ENCODE results near the gene RIT1. TPM values are rescaled to one million over a fixed set of nuclear protein-coding genes. Genes with fewer than 3 reads are reported as not detected.

RIT1 gene
- total and polyA plus RNA-seq, 2 of the 13 experiments (the other 11 are each of a cell fraction or from before 2014, with no cell fraction given), result 12.2 to 32.2 TPM

DNA sequence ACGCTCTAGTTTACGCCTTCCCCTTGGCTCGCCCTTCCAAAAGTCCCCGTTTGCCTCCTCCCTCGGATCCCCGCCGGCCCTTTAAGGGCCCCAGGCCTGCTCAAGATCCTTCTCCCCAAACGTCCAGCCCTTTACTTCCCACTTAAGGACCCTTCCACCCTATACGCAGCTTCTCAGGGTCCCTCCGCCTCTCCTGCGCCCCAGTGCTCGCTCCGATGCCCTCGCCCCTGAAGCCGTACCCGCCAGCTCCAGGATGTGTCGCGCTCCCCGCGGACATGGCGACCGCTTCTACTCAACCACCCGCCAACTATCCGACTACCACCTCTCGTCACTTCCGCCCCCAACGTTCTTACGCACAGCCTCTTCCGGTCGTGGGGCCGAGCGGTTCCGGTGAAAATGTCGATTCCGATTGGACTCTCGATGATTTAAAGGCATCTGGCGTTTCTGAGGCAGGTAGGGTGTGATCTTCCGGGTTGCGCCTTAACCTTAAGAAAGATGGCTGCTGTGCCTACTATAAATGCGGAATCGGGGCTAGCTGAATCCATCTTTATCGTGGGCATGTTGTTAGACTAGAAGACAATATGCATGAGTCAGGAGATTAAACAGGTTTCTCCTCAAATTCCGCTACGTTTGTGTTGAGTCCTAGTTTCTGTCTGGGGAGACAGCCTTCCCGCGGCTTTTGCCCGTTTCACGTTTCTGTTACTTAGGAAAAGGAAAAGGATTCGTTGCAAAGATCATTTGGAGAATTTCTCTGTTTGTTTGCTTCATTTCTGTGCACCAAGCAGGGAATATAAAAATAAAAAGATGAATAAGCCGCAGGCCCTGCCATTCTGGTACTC lies 23.2 kb upstream of the RIT1 start, which contains the start of gene KHDC4:
TSS of gene KHDC4 (minus strand) at position 317 of the 839 bp plus-strand sequence. CDS start at position 277, 40 bp downstream.
- intact Hi-C loops (cut with micrococcal nuclease; ENCODE audit: unreplicated experiment), result no loop called here
- H3K4me1 ChIP-seq (ENCODE audit: insufficient read depth, low read length), result peaks cover 56% of the 10 kb centered on the region
- no peaks in the 10 kb centered on the region for H3K9me3 ChIP-seq (ENCODE audit: low read length)
- peaks cover 26% of the 10 kb centered on the region; the same call in 1 of the 2 replicates for H4K20me1 ChIP-seq (ENCODE audit: insufficient read depth, low read length)
- ChIA-PET CTCF (ENCODE audit: low intra/inter-chr PET ratio, low total read pairs) (no interaction called here), POLR2A (interaction anchor here (0.5 to 3.5 kb wide), 31 partner anchors 8 to 1714 kb away, joined by 3 to 55 read pairs (median 4); partner anchors contain the start of genes ARHGEF2, LAMTOR2, PMF1 and UBAP2L)
- H2AFZ ChIP-seq (ENCODE audit: low read length), result peak within 1 kb of the TSS; percentile 87
- under 1% methylated on average over 50 of the region's 50 CpGs for WGBS (ENCODE audit: low lambda C conversion rate)
- peak; percentile 95 for ATAC-seq
- peak; percentile 99 for FAIRE-seq
- H3K79me2 ChIP-seq (ENCODE audit: insufficient read depth, low read length), result peaks cover 46% of the 10 kb centered on the region
- peaks cover 3 to 29% of the 10 kb centered on the region in 2 experiments; a peak in 4 of 5 replicates for H3K36me3 ChIP-seq (replicated peaks in 1 of 2; ENCODE audit: control insufficient read depth in 1 of 2, insufficient read depth in 2 of 2, low read length in 2 of 2)
- in situ Hi-C loops (cut with HindIII; ENCODE audit: extremely low pct_ligation_motif_present, low pct_unique_long_range_greater_than_20kb), result loop anchor here (10.0 kb wide), 1 partner anchor 50 kb away; no protein-coding TSS in a partner anchor
- peak within 1 kb of the TSS; percentile 95 for H3K4me2 ChIP-seq (ENCODE audit: low read depth, low read length)
- BruUV-seq (replicated peaks), result no TSS peak
- no peaks in the 10 kb centered on the region; a peak in 1 of 5 replicates for H3K27me3 ChIP-seq (ENCODE audit: control insufficient read depth in 1 of 2, insufficient read depth in 2 of 2, low read length in 2 of 2)
- peak within 1 kb of the TSS; percentile 83 to 98 (median 97) for H3K4me3 ChIP-seq (replicated peaks in 1 of 3; ENCODE audit: insufficient read depth in 1 of 3, low read depth in 2 of 3, low read length in 3 of 3)
- H3K27ac ChIP-seq (ENCODE audit: extremely low read length, insufficient read depth, low read length), result peak within 1 kb of the TSS; percentile 96
- peak; percentile 98 for DNase-seq (ENCODE audit: low spot score)
- peak within 1 kb of the TSS; percentile 92 for H3K9ac ChIP-seq (ENCODE audit: insufficient read depth, low read depth, low read length)
- TF ChIP-seq ASH2L (IDR thresholded peaks at IDR 0.05; ENCODE audit: insufficient read length, low read depth, low read length), result peak; percentile 88
- peak; percentile 75 for TF ChIP-seq ETV6 (CRISPR knock-in tag; conservative IDR thresholded peaks at IDR 0.05)
- TF ChIP-seq RAD21 (CRISPR knock-in tag; IDR thresholded peaks at IDR 0.05), result peak; percentile 34; the same call in 1 of the 2 replicates
- no peak for TF ChIP-seq NPAS2 (CRISPR knock-in tag; IDR thresholded peaks at IDR 0.05; ENCODE audit: borderline replicate concordance)
- TF ChIP-seq ZNF749 (CRISPR knock-in tag; IDR thresholded peaks at IDR 0.05; ENCODE audit: borderline replicate concordance), result no peak
- peak; percentile 71 for TF ChIP-seq HCFC1 (IDR thresholded peaks at IDR 0.05; ENCODE audit: low read depth, low read length)
- peak; percentile 62 for TF ChIP-seq MED1 (CRISPR knock-in tag; IDR thresholded peaks at IDR 0.05)
- TF ChIP-seq THAP11 (CRISPR knock-in tag; IDR thresholded peaks at IDR 0.05), result peak; percentile 97
- 0 out of 2 replicates have a peak, but pooled peaks have one; percentile 42 for TF ChIP-seq ZNF446 (CRISPR knock-in tag; IDR thresholded peaks at IDR 0.05)
- TF ChIP-seq ZBTB38 (CRISPR knock-in tag; IDR thresholded peaks at IDR 0.05), result peak; percentile 85
- no peak for TF ChIP-seq ZNF207 (IDR thresholded peaks at IDR 0.05; ENCODE audit: borderline replicate concordance)
- TF ChIP-seq MAFF (IDR thresholded peaks at IDR 0.05; ENCODE audit: low read depth, low read length), result peak; percentile 40
- TF ChIP-seq SSRP1 (CRISPR knock-in tag; IDR thresholded peaks at IDR 0.05), result no peak
- TF ChIP-seq, protein P1, sequence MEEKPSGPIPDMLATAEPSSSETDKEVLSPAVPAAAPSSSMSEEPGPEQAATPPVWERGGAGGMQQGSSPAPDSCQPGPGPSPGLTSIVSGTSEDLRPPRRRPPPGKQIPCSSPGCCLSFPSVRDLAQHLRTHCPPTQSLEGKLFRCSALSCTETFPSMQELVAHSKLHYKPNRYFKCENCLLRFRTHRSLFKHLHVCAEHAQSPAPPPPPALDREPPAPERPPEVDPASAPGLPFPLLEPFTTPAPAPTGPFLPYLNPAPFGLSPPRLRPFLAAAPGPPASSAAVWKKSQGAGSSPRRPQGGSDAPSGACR (CRISPR knock-in tag; IDR thresholded peaks at IDR 0.05), result peak; percentile 57; the same call in 1 of the 2 replicates
- peak; percentile 96 for TF ChIP-seq KAT8 (CRISPR knock-in tag; IDR thresholded peaks at IDR 0.05)
- TF ChIP-seq, protein P2, sequence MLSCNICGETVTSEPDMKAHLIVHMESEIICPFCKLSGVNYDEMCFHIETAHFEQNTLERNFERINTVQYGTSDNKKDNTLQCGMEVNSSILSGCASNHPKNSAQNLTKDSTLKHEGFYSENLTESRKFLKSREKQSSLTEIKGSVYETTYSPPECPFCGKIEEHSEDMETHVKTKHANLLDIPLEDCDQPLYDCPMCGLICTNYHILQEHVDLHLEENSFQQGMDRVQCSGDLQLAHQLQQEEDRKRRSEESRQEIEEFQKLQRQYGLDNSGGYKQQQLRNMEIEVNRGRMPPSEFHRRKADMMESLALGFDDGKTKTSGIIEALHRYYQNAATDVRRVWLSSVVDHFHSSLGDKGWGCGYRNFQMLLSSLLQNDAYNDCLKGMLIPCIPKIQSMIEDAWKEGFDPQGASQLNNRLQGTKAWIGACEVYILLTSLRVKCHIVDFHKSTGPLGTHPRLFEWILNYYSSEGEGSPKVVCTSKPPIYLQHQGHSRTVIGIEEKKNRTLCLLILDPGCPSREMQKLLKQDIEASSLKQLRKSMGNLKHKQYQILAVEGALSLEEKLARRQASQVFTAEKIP (CRISPR knock-in tag; IDR thresholded peaks at IDR 0.05; ENCODE audit: borderline replicate concordance), result no peak
- TF ChIP-seq MTF1 (CRISPR knock-in tag; IDR thresholded peaks at IDR 0.05), result no peak
- TF ChIP-seq KAT7 (CRISPR knock-in tag; IDR thresholded peaks at IDR 0.05; ENCODE audit: borderline replicate concordance), result 0 out of 2 replicates have a peak, but pooled peaks have one; percentile 50
- TF ChIP-seq SALL2 (CRISPR knock-in tag; IDR thresholded peaks at IDR 0.05), result peak; percentile 83
- TF ChIP-seq DNMT3B (CRISPR knock-in tag; conservative IDR thresholded peaks at IDR 0.05), result no peak
- peak; percentile 54; the same call in 1 of the 2 replicates for TF ChIP-seq ZNF431 (CRISPR knock-in tag; IDR thresholded peaks at IDR 0.05; ENCODE audit: borderline replicate concordance, low read depth)
- peak; percentile 76; the same call in 1 of the 2 replicates for TF ChIP-seq ZNF605 (CRISPR knock-in tag; IDR thresholded peaks at IDR 0.05)
- TF ChIP-seq SIN3A (IDR thresholded peaks at IDR 0.05; ENCODE audit: borderline replicate concordance, low read depth, low read length), result peak; percentile 61; the same call in 1 of the 2 replicates
